Neuronal stem cell (in vitro differentiated cells): ENCODE measurements around the gene ADRA1B.

Source experiments
- DNase-seq: peaks from one replicate; pipeline ENCODE4 v3.0.0-alpha.2; 2013; ENCODE audit warnings: low spot score
- H2AFZ ChIP-seq: one replicate; pipeline ENCODE4 v1.6.1; 2013; ENCODE audit warnings: mild to moderate bottlenecking, low read length, inconsistent platforms
- H2AK5ac ChIP-seq: 2 replicates; pipeline ENCODE4 v1.6.1; 2013; ENCODE audit warnings: low read depth, mild to moderate bottlenecking, inconsistent platforms, low read length, moderate library complexity, mixed read lengths
- H2BK120ac ChIP-seq: 2 replicates; pipeline ENCODE4 v1.6.1; 2013; ENCODE audit warnings: low read depth, mild to moderate bottlenecking, inconsistent platforms, low read length, moderate library complexity, mixed read lengths
- H2BK12ac ChIP-seq: one replicate; pipeline ENCODE4 v1.6.1; 2013; ENCODE audit warnings: low read length, inconsistent platforms
- H2BK15ac ChIP-seq: 2 replicates; pipeline ENCODE4 v1.6.1; 2013; ENCODE audit warnings: mild to moderate bottlenecking, low read length, inconsistent platforms, mixed read lengths
- H2BK5ac ChIP-seq: one replicate; pipeline ENCODE4 v1.6.1; 2013; ENCODE audit warnings: inconsistent platforms, mild to moderate bottlenecking, low read length, moderate library complexity
- H3K14ac ChIP-seq: one replicate; pipeline ENCODE4 v1.6.1; 2013; ENCODE audit warnings: low read length, inconsistent platforms
- H3K18ac ChIP-seq: 2 replicates; pipeline ENCODE4 v1.6.1; 2013; ENCODE audit warnings: low read length, inconsistent platforms
- H3K23ac ChIP-seq: 2 replicates; pipeline ENCODE4 v1.6.1; 2013; ENCODE audit warnings: low read depth, mild to moderate bottlenecking, mixed read lengths, low read length, inconsistent platforms; ENCODE audit not compliant: poor library complexity
- H3K27ac ChIP-seq: replicated peaks from 3 replicates; pipeline ENCODE4 v1.5.1; 2013; ENCODE audit warnings: low read length, inconsistent platforms
- H3K27me3 ChIP-seq, 3 experiments: 2 replicates each; pipeline ENCODE4 v1.6.1; 2013; ENCODE audit warnings: low read length in 3 of 3, mild to moderate bottlenecking in 2 of 3, inconsistent platforms in 1 of 3, low read depth in 1 of 3, mixed read lengths in 1 of 3, moderate library complexity in 1 of 3; ENCODE audit not compliant: control insufficient read depth in 3 of 3, insufficient read depth in 3 of 3
- H3K36me3 ChIP-seq, 2 donors: replicated peaks in 1 of 2; 2 replicates each; pipeline ENCODE4 v1.6.1; 2013; ENCODE audit warnings: low read length in 2 of 2; ENCODE audit not compliant: control insufficient read depth in 2 of 2, insufficient read depth in 2 of 2
- H3K4ac ChIP-seq: 2 replicates; pipeline ENCODE4 v1.6.1; 2013; ENCODE audit warnings: inconsistent platforms, mild to moderate bottlenecking, low read length, moderate library complexity
- H3K4me1 ChIP-seq, 2 donors: 1 replicate in 1 of 2; 2 replicates in 1 of 2; pipeline ENCODE4 v1.6.1; 2013; ENCODE audit warnings: low read length in 2 of 2, low read depth in 1 of 2; ENCODE audit not compliant: control insufficient read depth in 2 of 2, insufficient read depth in 1 of 2
- H3K4me2 ChIP-seq: one replicate; pipeline ENCODE4 v1.6.1; 2013; ENCODE audit warnings: mild to moderate bottlenecking, low read length, inconsistent platforms; ENCODE audit not compliant: insufficient read depth, poor library complexity, severe bottlenecking
- H3K4me3 ChIP-seq, 2 donors: 2 replicates each; pipeline ENCODE4 v1.5.1; 2013; ENCODE audit warnings: low read length in 2 of 2, mild to moderate bottlenecking in 2 of 2, inconsistent platforms in 1 of 2, moderate library complexity in 1 of 2
- H3K79me1 ChIP-seq: one replicate; pipeline ENCODE4 v1.6.1; 2013; ENCODE audit warnings: low read depth, mild to moderate bottlenecking, inconsistent platforms, low read length, moderate library complexity
- H3K9ac ChIP-seq: one replicate; pipeline ENCODE4 v1.6.1; 2013; ENCODE audit warnings: mild to moderate bottlenecking, low read depth, low read length, inconsistent platforms; ENCODE audit not compliant: poor library complexity
- H3K9me3 ChIP-seq, 2 donors: replicated peaks in 1 of 2; 2 replicates each; pipeline versions ENCODE3 to v1.6.1; 2013; ENCODE audit warnings: low read length in 2 of 2, mild to moderate bottlenecking in 2 of 2, inconsistent platforms in 1 of 2, low read depth in 1 of 2, mixed read lengths in 1 of 2, moderate library complexity in 1 of 2; ENCODE audit not compliant: control insufficient read depth in 2 of 2, insufficient read depth in 1 of 2
- H4K8ac ChIP-seq: one replicate; pipeline ENCODE4 v1.6.1; 2013; ENCODE audit warnings: low read depth, mild to moderate bottlenecking, inconsistent platforms, low read length, moderate library complexity
- H4K91ac ChIP-seq: one replicate; pipeline ENCODE4 v1.6.1; 2013; ENCODE audit warnings: low read length, low read depth, mild to moderate bottlenecking, inconsistent platforms; ENCODE audit not compliant: poor library complexity
- WGBS, 2 donors: extraction: QIAGEN DNeasy Blood & Tissue Kit; methylation state at CpG; one replicate each; pipeline ENCODE4 v1.1.7; 2013; ENCODE audit warnings: missing lambda C conversion rate in 2 of 2, mixed read lengths in 1 of 2; ENCODE audit not compliant: insufficient read length in 2 of 2, insufficient replicate concordance in 1 of 2; ENCODE audit errors: extremely low coverage in 2 of 2; 5-methylcytosine and 5-hydroxymethylcytosine counted together

The ADRA1B gene

GRCh38 chr5:159905496-159905895 lies 10.8 kb upstream of the ADRA1B start:
- H4K91ac ChIP-seq = no peak overlapping the region
- H3K27me3 ChIP-seq = no peaks in the 10 kb centered on the region
- H3K4me3 ChIP-seq = no peak overlapping the region
- no peak overlapping the region for H3K14ac ChIP-seq
- no peak overlapping the region for H3K9ac ChIP-seq
- H3K79me1 ChIP-seq = no peaks in the 10 kb centered on the region
- H4K8ac ChIP-seq = no peak overlapping the region
- H2BK5ac ChIP-seq = no peak overlapping the region
- H2AK5ac ChIP-seq = no peak overlapping the region
- H3K27ac ChIP-seq = no peak overlapping the region
- H2BK15ac ChIP-seq = no peak overlapping the region
- no peak overlapping the region for H2BK12ac ChIP-seq
- no peak overlapping the region for H2AFZ ChIP-seq
- no peak overlapping the region for H2BK120ac ChIP-seq
- H3K23ac ChIP-seq = no peak overlapping the region
- no peaks in the 10 kb centered on the region for H3K9me3 ChIP-seq
- H3K4ac ChIP-seq = no peak overlapping the region
- no peaks in the 10 kb centered on the region for H3K36me3 ChIP-seq
- H3K4me2 ChIP-seq = no peak overlapping the region
- no peak for DNase-seq
- H3K18ac ChIP-seq = no peak overlapping the region
- peaks cover 2 to 13% of the 10 kb centered on the region in 2 donors for H3K4me1 ChIP-seq

- Histone ChIP-seq H3K18ac (no peak overlapping the region), H3K36me3 (no peaks in the 10 kb centered on the region), H4K91ac (no peak overlapping the region), H3K79me1 (no peaks in the 10 kb centered on the region), H2BK12ac (no peak overlapping the region), H2BK15ac (no peak overlapping the region), H2BK120ac (no peak overlapping the region), H3K27ac (no peak overlapping the region), H3K4me3 (no peak overlapping the region), H3K9ac (no peak overlapping the region), H3K4ac (no peak overlapping the region), H3K4me1 (peaks cover 2 to 12% of the 10 kb centered on the region in 2 donors), H2AK5ac (no peak overlapping the region), H2BK5ac (no peak overlapping the region), H4K8ac (no peak overlapping the region), H3K4me2 (no peak overlapping the region), H3K27me3 (peaks cover 0 to 2% (median 0%) of the 10 kb centered on the region in 3 experiments), H3K23ac (no peak overlapping the region), H3K9me3 (no peaks in the 10 kb centered on the region), H3K14ac (no peak overlapping the region), H2AFZ (no peak overlapping the region)
- no peak for DNase-seq
- WGBS, 2 donors = no CpG with 5 or more reads among the region's 2 CpGs
Observed at GRCh38 chr5:159906463-159906862, 9.8 kb upstream of the ADRA1B start.

- H2BK120ac ChIP-seq = no peak overlapping the region
- WGBS, 2 donors = no CpG with 5 or more reads among the region's 3 CpGs
- no peak overlapping the region for H2BK5ac ChIP-seq
- H2BK15ac ChIP-seq = no peak overlapping the region
- no peak overlapping the region for H2AK5ac ChIP-seq
- H2AFZ ChIP-seq = no peak overlapping the region
- no peak for DNase-seq
- no peak overlapping the region for H3K14ac ChIP-seq
- no peak overlapping the region for H2BK12ac ChIP-seq
- H3K4me2 ChIP-seq = no peak overlapping the region
- H3K18ac ChIP-seq = no peak overlapping the region
- H3K23ac ChIP-seq = no peak overlapping the region
- H3K27ac ChIP-seq = no peak overlapping the region
- no peak overlapping the region for H4K8ac ChIP-seq
- H3K9me3 ChIP-seq = no peaks in the 10 kb centered on the region
- H3K4ac ChIP-seq = no peak overlapping the region
- H3K4me3 ChIP-seq = no peak overlapping the region
- H3K9ac ChIP-seq = no peak overlapping the region
- H3K4me1 ChIP-seq = peaks cover 2 to 12% of the 10 kb centered on the region in 2 donors
- H3K79me1 ChIP-seq = no peaks in the 10 kb centered on the region
- peaks cover 0 to 6% (median 0%) of the 10 kb centered on the region in 3 experiments for H3K27me3 ChIP-seq
- no peak overlapping the region for H4K91ac ChIP-seq
- no peaks in the 10 kb centered on the region for H3K36me3 ChIP-seq
Observed at GRCh38 chr5:159906943-159907342, 9.3 kb upstream of the ADRA1B start.

- no peak overlapping the region for H2BK5ac ChIP-seq
- no peak overlapping the region for H4K8ac ChIP-seq
- H3K4me1 ChIP-seq = peaks cover 0 to 8% of the 10 kb centered on the region in 2 donors
- H2AFZ ChIP-seq = no peak overlapping the region
- H2BK12ac ChIP-seq = no peak overlapping the region
- H3K4me2 ChIP-seq = no peak overlapping the region
- H3K4me3 ChIP-seq = no peak overlapping the region
- H3K9ac ChIP-seq = no peak overlapping the region
- no peak overlapping the region for H3K14ac ChIP-seq
- no peaks in the 10 kb centered on the region for H3K9me3 ChIP-seq
- H3K36me3 ChIP-seq = no peaks in the 10 kb centered on the region
- no CpG with 5 or more reads among the region's 7 CpGs for WGBS, 2 donors
- no peak overlapping the region for H3K18ac ChIP-seq
- peaks cover 0 to 12% (median 0%) of the 10 kb centered on the region in 3 experiments for H3K27me3 ChIP-seq
- H3K23ac ChIP-seq = no peak overlapping the region
- no peaks in the 10 kb centered on the region for H3K79me1 ChIP-seq
- H2AK5ac ChIP-seq = no peak overlapping the region
- H2BK15ac ChIP-seq = no peak overlapping the region
- H3K4ac ChIP-seq = no peak overlapping the region
- no peak for DNase-seq
- H2BK120ac ChIP-seq = no peak overlapping the region
- H4K91ac ChIP-seq = no peak overlapping the region
- no peak overlapping the region for H3K27ac ChIP-seq
Observed at GRCh38 chr5:159907689-159908590, 8.3 kb upstream of the ADRA1B start.
